Brain pericyte (primary cell): ENCODE data around the gene ATP5MG.

ENCODE experiments used
- DNase-seq: peaks from one replicate; pipeline ENCODE4 v3.0.0-alpha.2; 2012; ENCODE audit warnings: low read depth, low spot score

The ATP5MG gene

GRCh38 chr11:118441770-118442275 lies 40.4 kb downstream of the ATP5MG start:
- DNase-seq: no peak

- DNase-seq: no peak
Observed at GRCh38 chr11:118442301-118442700, 40.9 kb downstream of the ATP5MG start.

- no peak for DNase-seq
Observed at GRCh38 chr11:118442908-118443589, 41.6 kb downstream of the ATP5MG start.

- no peak for DNase-seq
Observed at GRCh38 chr11:118443590-118444218, 42.3 kb downstream of the ATP5MG start.

GRCh38 chr11:118447423-118447822 lies 46.0 kb downstream of the ATP5MG start:
- DNase-seq: no peak

GRCh38 chr11:118448294-118448693 lies 46.9 kb downstream of the ATP5MG start:
- DNase-seq: no peak

GRCh38 chr11:118449316-118449918 lies 48.0 kb downstream of the ATP5MG start:
- DNase-seq: no peak

GRCh38 chr11:118450451-118450850 lies 49.0 kb downstream of the ATP5MG start:
- DNase-seq: no peak
